Stimulated activated CD8-positive, alpha-beta memory T cell treated with anti-CD3 and anti-CD28 coated beads, Interleukin-7, amount 100 ng/mL, for 4 hours (primary cell): Measurements from ENCODE around the gene TCF19.

Experiments used
- DNase-seq, 2 donors: peaks; one replicate each; pipeline ENCODE4 v3.0.0-alpha.2; 2020; ENCODE audit warnings: low read depth in 2 of 2

Gene TCF19

DNA sequence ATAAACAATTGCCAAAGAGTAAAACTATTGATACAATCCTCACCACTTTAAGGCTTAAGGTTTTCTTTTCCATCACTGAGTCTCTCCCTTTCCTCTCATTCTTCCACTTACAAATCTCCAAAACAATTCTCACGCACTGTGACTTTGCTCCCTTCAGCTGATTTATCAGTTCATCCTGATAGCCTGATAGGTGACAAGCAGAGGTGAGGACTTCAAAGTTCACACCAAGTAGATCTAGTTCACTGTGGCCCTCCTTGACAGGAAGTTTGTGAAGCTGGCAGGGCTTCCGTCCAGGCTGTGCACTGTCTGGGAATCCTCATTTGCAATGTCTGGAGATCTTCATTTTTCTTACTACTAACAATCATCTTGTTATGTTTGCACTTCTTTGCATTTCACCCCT is 47.2 kb downstream of the TCF19 start:
- DNase-seq = no peak

DNA sequence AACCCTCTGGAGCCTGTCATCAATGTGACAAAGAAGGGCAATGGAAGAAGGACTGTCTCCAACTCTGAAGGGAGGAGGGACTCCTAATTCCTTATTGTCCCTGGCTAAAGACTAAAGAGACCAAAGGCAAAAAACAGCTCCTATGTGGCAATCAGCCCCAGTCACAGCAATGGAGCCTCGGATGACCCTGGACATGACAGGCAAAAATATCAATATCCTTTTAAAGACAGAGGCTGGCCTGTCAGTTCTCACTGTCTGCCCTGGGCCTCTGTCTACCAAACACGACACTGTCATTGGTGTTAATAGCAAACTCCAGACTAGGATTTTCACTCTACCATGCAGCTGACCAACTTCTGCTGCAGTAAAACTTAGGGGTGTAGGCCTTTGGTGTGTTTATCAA is 50.1 kb downstream of the TCF19 start:
- DNase-seq = no peak

DNA sequence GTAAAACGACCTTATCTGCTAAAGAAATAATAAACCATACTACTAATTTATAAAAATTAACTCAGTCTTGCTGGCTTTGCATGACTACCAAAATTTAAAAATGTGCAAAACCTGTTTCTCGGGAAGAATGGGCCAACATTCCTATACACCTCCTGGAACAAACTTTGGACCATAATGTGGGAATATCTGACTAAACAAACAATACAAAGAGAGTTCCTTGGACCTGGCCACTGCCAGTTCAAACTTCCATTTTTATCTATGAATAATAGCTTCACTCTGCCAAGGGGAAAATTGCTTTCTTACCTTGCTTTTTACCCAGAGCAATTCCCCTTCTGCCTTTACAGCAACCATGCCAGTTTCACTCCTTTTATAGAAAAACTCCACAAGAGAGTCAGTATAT is 50.7 kb downstream of the TCF19 start:
- no peak for DNase-seq

DNA sequence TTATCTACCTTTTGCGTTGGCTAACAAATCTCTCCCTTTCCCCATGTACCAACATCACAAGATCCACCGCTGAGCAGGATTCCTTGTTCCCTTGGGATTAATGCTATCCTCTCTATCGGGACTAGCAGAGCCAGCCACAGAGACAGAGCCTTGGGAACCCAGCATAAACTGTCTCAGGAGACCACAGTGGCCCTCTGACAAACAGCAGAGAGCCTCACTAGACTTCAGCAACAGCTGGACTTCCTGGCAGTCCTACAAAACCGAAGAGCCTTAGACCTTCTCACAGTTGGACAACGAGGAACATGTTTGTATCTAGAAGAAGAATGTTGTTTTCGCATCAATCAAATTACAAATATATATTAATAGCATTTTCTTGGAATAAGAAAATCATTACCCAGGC is 51.7 kb downstream of the TCF19 start:
- DNase-seq = no peak

GRCh38 chr6:31210741-31211532 is 52.5 kb downstream of the TCF19 start:
- DNase-seq = no peak
